Measurements from ENCODE around the gene SLC2A1.

The SLC2A1 gene

GRCh38 chr1:42924082-42924850 is 34.4 kb downstream of the SLC2A1 start (continued):
- TF ChIP-seq PRDM6 (tag by site-specific recombination; IDR thresholded peaks at IDR 0.05) (no peak), ZNF558 (tag by site-specific recombination; IDR thresholded peaks at IDR 0.05) (0 out of 2 replicates have a peak, but pooled peaks have one; percentile 20), ZNF610 (tag by site-specific recombination; IDR thresholded peaks at IDR 0.05; ENCODE audit: borderline replicate concordance) (0 out of 2 replicates have a peak, but pooled peaks have one; percentile 38), ZNF202 (tag by site-specific recombination; IDR thresholded peaks at IDR 0.05; ENCODE audit: borderline replicate concordance) (no peak), ZNF549 (tag by site-specific recombination; IDR thresholded peaks at IDR 0.05) (no peak), ZNF76 (tag by site-specific recombination; IDR thresholded peaks at IDR 0.05; ENCODE audit: borderline replicate concordance, low read depth) (peak; percentile 59), HOXC10 (CRISPR knock-in tag; IDR thresholded peaks at IDR 0.05) (no peak), ZSCAN30 (tag by site-specific recombination; IDR thresholded peaks at IDR 0.05) (0 out of 2 replicates have a peak, but pooled peaks have one; percentile 52), ZBTB48 (tag by site-specific recombination; IDR thresholded peaks at IDR 0.05) (peak; percentile 92; the same call in 1 of the 2 replicates), ZNF777 (tag by site-specific recombination; IDR thresholded peaks at IDR 0.05; ENCODE audit: borderline replicate concordance) (peak; percentile 72; the same call in 1 of the 2 replicates), ZNF473 (tag by site-specific recombination; IDR thresholded peaks at IDR 0.05) (no peak), WT1 (tag by site-specific recombination; IDR thresholded peaks at IDR 0.05) (no peak), GLI4 (tag by site-specific recombination; IDR thresholded peaks at IDR 0.05) (no peak), ZNF423 (tag by site-specific recombination; IDR thresholded peaks at IDR 0.05) (peak; percentile 98), ZFHX2 (tag by site-specific recombination; conservative IDR thresholded peaks at IDR 0.05) (peak; percentile 5; the same call in 1 of the 2 replicates), KLF8 (tag by site-specific recombination; IDR thresholded peaks at IDR 0.05) (peak; percentile 77), ZNF501 (tag by site-specific recombination; IDR thresholded peaks at IDR 0.05) (peak; percentile 84), SP3 (tag by site-specific recombination; IDR thresholded peaks at IDR 0.05) (peak; percentile 84), ZXDB (tag by site-specific recombination; IDR thresholded peaks at IDR 0.05) (peak; percentile 68; the same call in 1 of the 2 replicates), ZBTB21 (tag by site-specific recombination; IDR thresholded peaks at IDR 0.05) (peak; percentile 89; the same call in 1 of the 2 replicates), SP2 (tag by site-specific recombination; IDR thresholded peaks at IDR 0.05) (peak; percentile 94), ZBTB8A (tag by site-specific recombination; IDR thresholded peaks at IDR 0.05) (peak; percentile 91), ZBTB20 (tag by site-specific recombination; IDR thresholded peaks at IDR 0.05) (peak; percentile 94), ZNF24 (tag by site-specific recombination; IDR thresholded peaks at IDR 0.05) (no peak; the same call in 1 of the 2 replicates), HIC1 (tag by site-specific recombination; IDR thresholded peaks at IDR 0.05) (peak; percentile 86), ZNF623 (tag by site-specific recombination; IDR thresholded peaks at IDR 0.05) (no peak), ZNF580 (tag by site-specific recombination; IDR thresholded peaks at IDR 0.05) (peak; percentile 40; the same call in 1 of the 2 replicates), ZNF335 (tag by site-specific recombination; conservative IDR thresholded peaks at IDR 0.05) (peak; percentile 97)
- TF ChIP-seq, protein P1, sequence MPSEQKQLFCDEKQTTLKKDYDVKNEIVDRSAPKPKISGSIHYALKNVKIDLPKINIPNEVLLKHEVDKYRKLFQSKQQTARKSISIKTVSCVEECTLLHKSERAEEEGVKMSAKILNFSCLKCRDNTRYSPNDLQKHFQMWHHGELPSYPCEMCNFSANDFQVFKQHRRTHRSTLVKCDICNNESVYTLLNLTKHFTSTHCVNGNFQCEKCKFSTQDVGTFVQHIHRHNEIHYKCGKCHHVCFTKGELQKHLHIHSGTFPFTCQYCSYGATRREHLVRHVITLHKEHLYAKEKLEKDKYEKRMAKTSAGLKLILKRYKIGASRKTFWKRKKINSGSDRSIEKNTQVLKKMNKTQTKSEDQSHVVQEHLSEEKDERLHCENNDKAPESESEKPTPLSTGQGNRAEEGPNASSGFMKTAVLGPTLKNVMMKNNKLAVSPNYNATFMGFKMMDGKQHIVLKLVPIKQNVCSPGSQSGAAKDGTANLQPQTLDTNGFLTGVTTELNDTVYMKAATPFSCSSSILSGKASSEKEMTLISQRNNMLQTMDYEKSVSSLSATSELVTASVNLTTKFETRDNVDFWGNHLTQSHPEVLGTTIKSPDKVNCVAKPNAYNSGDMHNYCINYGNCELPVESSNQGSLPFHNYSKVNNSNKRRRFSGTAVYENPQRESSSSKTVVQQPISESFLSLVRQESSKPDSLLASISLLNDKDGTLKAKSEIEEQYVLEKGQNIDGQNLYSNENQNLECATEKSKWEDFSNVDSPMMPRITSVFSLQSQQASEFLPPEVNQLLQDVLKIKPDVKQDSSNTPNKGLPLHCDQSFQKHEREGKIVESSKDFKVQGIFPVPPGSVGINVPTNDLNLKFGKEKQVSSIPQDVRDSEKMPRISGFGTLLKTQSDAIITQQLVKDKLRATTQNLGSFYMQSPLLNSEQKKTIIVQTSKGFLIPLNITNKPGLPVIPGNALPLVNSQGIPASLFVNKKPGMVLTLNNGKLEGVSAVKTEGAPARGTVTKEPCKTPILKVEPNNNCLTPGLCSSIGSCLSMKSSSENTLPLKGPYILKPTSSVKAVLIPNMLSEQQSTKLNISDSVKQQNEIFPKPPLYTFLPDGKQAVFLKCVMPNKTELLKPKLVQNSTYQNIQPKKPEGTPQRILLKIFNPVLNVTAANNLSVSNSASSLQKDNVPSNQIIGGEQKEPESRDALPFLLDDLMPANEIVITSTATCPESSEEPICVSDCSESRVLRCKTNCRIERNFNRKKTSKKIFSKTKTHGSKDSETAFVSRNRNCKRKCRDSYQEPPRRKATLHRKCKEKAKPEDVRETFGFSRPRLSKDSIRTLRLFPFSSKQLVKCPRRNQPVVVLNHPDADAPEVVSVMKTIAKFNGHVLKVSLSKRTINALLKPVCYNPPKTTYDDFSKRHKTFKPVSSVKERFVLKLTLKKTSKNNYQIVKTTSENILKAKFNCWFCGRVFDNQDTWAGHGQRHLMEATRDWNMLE (tag by site-specific recombination; conservative IDR thresholded peaks at IDR 0.05; ENCODE audit: low read depth) = peak; percentile 33; the same call in 1 of the 2 replicates
- TF ChIP-seq, protein P2, sequence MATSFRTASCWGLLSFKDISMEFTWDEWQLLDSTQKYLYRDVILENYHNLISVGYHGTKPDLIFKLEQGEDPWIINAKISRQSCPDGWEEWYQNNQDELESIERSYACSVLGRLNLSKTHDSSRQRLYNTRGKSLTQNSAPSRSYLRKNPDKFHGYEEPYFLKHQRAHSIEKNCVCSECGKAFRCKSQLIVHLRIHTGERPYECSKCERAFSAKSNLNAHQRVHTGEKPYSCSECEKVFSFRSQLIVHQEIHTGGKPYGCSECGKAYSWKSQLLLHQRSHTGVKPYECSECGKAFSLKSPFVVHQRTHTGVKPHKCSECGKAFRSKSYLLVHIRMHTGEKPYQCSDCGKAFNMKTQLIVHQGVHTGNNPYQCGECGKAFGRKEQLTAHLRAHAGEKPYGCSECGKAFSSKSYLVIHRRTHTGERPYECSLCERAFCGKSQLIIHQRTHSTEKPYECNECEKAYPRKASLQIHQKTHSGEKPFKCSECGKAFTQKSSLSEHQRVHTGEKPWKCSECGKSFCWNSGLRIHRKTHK (tag by site-specific recombination; IDR thresholded peaks at IDR 0.05) = no peak
